Measurements from ENCODE around the gene CCDC85C.

Gene CCDC85C

GRCh38 chr14:99466758-99467157, 137.2 kb downstream of the CCDC85C start:
- Histone ChIP-seq H4K20me1 (ENCODE audit: insufficient read depth, low read length) (peaks cover 38% of the 10 kb centered on the region), H3K4me1 (ENCODE audit: low read length) (no peaks in the 10 kb centered on the region)

GRCh38 chr14:99465288-99465687, 138.7 kb downstream of the CCDC85C start:
- H3K9ac ChIP-seq (ENCODE audit: low read length), result no peak overlapping the region
- peaks cover 21% of the 10 kb centered on the region for H3K36me3 ChIP-seq (replicated peaks; ENCODE audit: low read depth, low read length)
- H2AFZ ChIP-seq (ENCODE audit: low read depth, low read length), result no peak overlapping the region
- no peak for TF ChIP-seq CTCF (IDR thresholded peaks at IDR 0.05; ENCODE audit: low read depth, low read length)
- TF ChIP-seq EZH2phosphoT487 (IDR thresholded peaks at IDR 0.05; ENCODE audit: low read depth), result no peak
- no peaks in the 10 kb centered on the region for H3K27me3 ChIP-seq (ENCODE audit: low read depth, low read length)
- H3K79me2 ChIP-seq (ENCODE audit: low read length), result peaks cover 40% of the 10 kb centered on the region
- no peak overlapping the region for H3K27ac ChIP-seq (ENCODE audit: low read length)
- no peak overlapping the region for H3K4me2 ChIP-seq (ENCODE audit: low read length)
- no peak overlapping the region for H3K4me3 ChIP-seq (ENCODE audit: low read length)
- H4K20me1 ChIP-seq (ENCODE audit: insufficient read depth, low read length), result peaks cover 30% of the 10 kb centered on the region
- no peaks in the 10 kb centered on the region for H3K9me3 ChIP-seq (ENCODE audit: insufficient read depth, low read length)
- H3K4me1 ChIP-seq (ENCODE audit: low read length), result no peaks in the 10 kb centered on the region

More at GRCh38 chr14:99466758-99467157, 137.2 kb downstream of the CCDC85C start:
- Histone ChIP-seq H3K4me3 (ENCODE audit: low read length) (no peak overlapping the region), H3K27me3 (ENCODE audit: low read depth, low read length) (no peaks in the 10 kb centered on the region), H3K4me2 (ENCODE audit: low read length) (no peak overlapping the region), H3K79me2 (ENCODE audit: low read length) (peaks cover 54% of the 10 kb centered on the region), H2AFZ (ENCODE audit: low read depth, low read length) (no peak overlapping the region), H3K9me3 (ENCODE audit: insufficient read depth, low read length) (no peaks in the 10 kb centered on the region), H3K36me3 (replicated peaks; ENCODE audit: low read depth, low read length) (peaks cover 17% of the 10 kb centered on the region), H3K27ac (ENCODE audit: low read length) (no peak overlapping the region), H3K9ac (ENCODE audit: low read length) (no peak overlapping the region)
- no peak for TF ChIP-seq CTCF (IDR thresholded peaks at IDR 0.05; ENCODE audit: low read depth, low read length)
- TF ChIP-seq EZH2phosphoT487 (IDR thresholded peaks at IDR 0.05; ENCODE audit: low read depth), result no peak

- TF ChIP-seq EZH2phosphoT487 (IDR thresholded peaks at IDR 0.05; ENCODE audit: low read depth) (no peak), CTCF (IDR thresholded peaks at IDR 0.05; ENCODE audit: low read depth, low read length) (no peak)
These were observed 140.0 kb downstream of the CCDC85C start for GRCh38 chr14:99463974-99464373.

GRCh38 chr14:99462210-99462609, 141.8 kb downstream of the CCDC85C start:
- Histone ChIP-seq H3K79me2 (ENCODE audit: low read length) (peaks cover 11% of the 10 kb centered on the region), H3K4me1 (ENCODE audit: low read length) (no peaks in the 10 kb centered on the region), H3K36me3 (replicated peaks; ENCODE audit: low read depth, low read length) (peaks cover 22% of the 10 kb centered on the region), H2AFZ (ENCODE audit: low read depth, low read length) (no peak overlapping the region), H3K9ac (ENCODE audit: low read length) (no peak overlapping the region), H3K27me3 (ENCODE audit: low read depth, low read length) (no peaks in the 10 kb centered on the region), H3K27ac (ENCODE audit: low read length) (no peak overlapping the region), H3K4me3 (ENCODE audit: low read length) (no peak overlapping the region), H3K9me3 (ENCODE audit: insufficient read depth, low read length) (no peaks in the 10 kb centered on the region), H4K20me1 (ENCODE audit: insufficient read depth, low read length) (0 out of 2 replicates have a peak, but pooled peaks cover under 1% of the 10 kb centered on the region), H3K4me2 (ENCODE audit: low read length) (no peak overlapping the region)
- TF ChIP-seq EZH2phosphoT487 (IDR thresholded peaks at IDR 0.05; ENCODE audit: low read depth) (no peak), CTCF (IDR thresholded peaks at IDR 0.05; ENCODE audit: low read depth, low read length) (no peak)

More at GRCh38 chr14:99463974-99464373, 140.0 kb downstream of the CCDC85C start:
- Histone ChIP-seq H2AFZ (ENCODE audit: low read depth, low read length) (no peak overlapping the region), H3K9me3 (ENCODE audit: insufficient read depth, low read length) (no peaks in the 10 kb centered on the region), H3K27ac (ENCODE audit: low read length) (no peak overlapping the region), H3K4me2 (ENCODE audit: low read length) (no peak overlapping the region), H3K9ac (ENCODE audit: low read length) (no peak overlapping the region), H3K36me3 (replicated peaks; ENCODE audit: low read depth, low read length) (peaks cover 21% of the 10 kb centered on the region), H3K4me1 (ENCODE audit: low read length) (no peaks in the 10 kb centered on the region), H3K27me3 (ENCODE audit: low read depth, low read length) (no peaks in the 10 kb centered on the region), H3K4me3 (ENCODE audit: low read length) (no peak overlapping the region), H4K20me1 (ENCODE audit: insufficient read depth, low read length) (peaks cover 17% of the 10 kb centered on the region; the same call in 1 of the 2 replicates), H3K79me2 (ENCODE audit: low read length) (peaks cover 26% of the 10 kb centered on the region)
